ENCODE data around the gene ZNF546.

The ZNF546 gene

GRCh38 chr19:39987596-39987995 lies 9.3 kb upstream of the ZNF546 start:
- TF ChIP-seq CTCF (IDR thresholded peaks at IDR 0.05), result no peak
- no peak for TF ChIP-seq ZFX (IDR thresholded peaks at IDR 0.05; ENCODE audit: borderline replicate concordance)
- H3K27ac ChIP-seq, result no peak overlapping the region

GRCh38 chr19:39993605-39994004 lies 3.3 kb upstream of the ZNF546 start:
- TF ChIP-seq CTCF (IDR thresholded peaks at IDR 0.05) (no peak), ZFX (IDR thresholded peaks at IDR 0.05; ENCODE audit: borderline replicate concordance) (no peak)
- no peak overlapping the region for H3K27ac ChIP-seq

GRCh38 chr19:39994361-39994760 lies 2.5 kb upstream of the ZNF546 start:
- no peak for TF ChIP-seq CTCF (IDR thresholded peaks at IDR 0.05)
- TF ChIP-seq ZFX (IDR thresholded peaks at IDR 0.05; ENCODE audit: borderline replicate concordance), result no peak

GRCh38 chr19:39995794-39996193 lies 1.1 kb upstream of the ZNF546 start:
- TF ChIP-seq CTCF (IDR thresholded peaks at IDR 0.05) (no peak), ZFX (IDR thresholded peaks at IDR 0.05; ENCODE audit: borderline replicate concordance) (no peak)
- peak overlapping the region; percentile 80; the same call in 1 of the 2 replicates for H3K27ac ChIP-seq

More at GRCh38 chr19:39994361-39994760, 2.5 kb upstream of the ZNF546 start:
- no peak overlapping the region for H3K27ac ChIP-seq

GRCh38 chr19:39996218-39996810 lies 546 bp upstream of the ZNF546 start:
- TF ChIP-seq ZFX (IDR thresholded peaks at IDR 0.05; ENCODE audit: borderline replicate concordance) (no peak), CTCF (IDR thresholded peaks at IDR 0.05) (no peak)
- H3K27ac ChIP-seq, result peak overlapping the region; percentile 80

- H3K27ac ChIP-seq, result no peak overlapping the region
- TF ChIP-seq CTCF (IDR thresholded peaks at IDR 0.05) (no peak), ZFX (IDR thresholded peaks at IDR 0.05; ENCODE audit: borderline replicate concordance) (no peak)
Observed at GRCh38 chr19:39997638-39998216, 867 bp downstream of the ZNF546 start.

GRCh38 chr19:39998501-39998900 lies 1.6 kb downstream of the ZNF546 start:
- H3K27ac ChIP-seq, result no peak overlapping the region
- TF ChIP-seq ZFX (IDR thresholded peaks at IDR 0.05; ENCODE audit: borderline replicate concordance) (no peak), CTCF (IDR thresholded peaks at IDR 0.05) (no peak)

All from 22Rv1 (cell line).